SHP77 (cell line): ENCODE results near the gene CFB.
"Not testable (repeated sequence)": the region's sequence is repeated elsewhere in the genome, so short reads cannot be mapped to it uniquely, and the experiment has no call there.

Experiments
- DNase-seq, 2 experiments: peaks; one replicate each; lab custom pipeline; 2025; lab: John Stamatoyannopoulos, UW

The CFB gene

DNA sequence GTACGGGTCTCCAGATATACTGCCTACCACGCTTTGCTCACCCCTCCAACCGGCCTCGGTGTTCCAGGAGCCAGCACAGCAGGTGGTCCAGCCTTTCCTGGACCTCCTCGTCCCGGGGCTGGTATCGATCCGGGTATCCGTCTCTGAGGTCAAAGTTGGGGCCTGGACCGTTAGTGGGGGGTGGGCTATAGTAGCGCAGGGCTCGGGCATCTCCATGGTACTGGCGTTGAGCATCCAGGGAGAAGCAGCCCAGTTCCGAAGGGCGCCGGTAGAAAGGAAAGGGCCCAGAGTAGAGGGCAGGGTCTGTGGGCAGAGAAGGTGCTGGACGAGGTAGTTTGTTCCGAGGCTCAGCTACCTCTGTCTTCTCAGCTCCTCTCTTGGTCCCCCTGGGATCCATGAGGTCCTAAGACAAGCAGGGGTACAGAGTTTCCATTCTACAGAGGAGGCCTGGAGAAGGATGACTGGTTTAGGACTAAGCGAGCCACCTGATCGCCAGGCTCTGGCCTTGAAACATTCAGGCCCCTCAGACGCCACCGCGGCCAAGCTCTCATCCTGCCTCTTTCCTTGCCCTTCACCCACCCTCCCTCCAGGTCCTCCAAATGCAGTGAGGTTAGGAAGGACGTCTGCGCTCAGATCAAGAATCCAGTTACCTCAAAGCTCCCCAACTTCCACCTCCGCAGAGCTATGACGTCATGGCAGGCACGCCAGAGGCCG, 25.5 kb downstream of the CFB start:
- DNase-seq, result no peak

DNA sequence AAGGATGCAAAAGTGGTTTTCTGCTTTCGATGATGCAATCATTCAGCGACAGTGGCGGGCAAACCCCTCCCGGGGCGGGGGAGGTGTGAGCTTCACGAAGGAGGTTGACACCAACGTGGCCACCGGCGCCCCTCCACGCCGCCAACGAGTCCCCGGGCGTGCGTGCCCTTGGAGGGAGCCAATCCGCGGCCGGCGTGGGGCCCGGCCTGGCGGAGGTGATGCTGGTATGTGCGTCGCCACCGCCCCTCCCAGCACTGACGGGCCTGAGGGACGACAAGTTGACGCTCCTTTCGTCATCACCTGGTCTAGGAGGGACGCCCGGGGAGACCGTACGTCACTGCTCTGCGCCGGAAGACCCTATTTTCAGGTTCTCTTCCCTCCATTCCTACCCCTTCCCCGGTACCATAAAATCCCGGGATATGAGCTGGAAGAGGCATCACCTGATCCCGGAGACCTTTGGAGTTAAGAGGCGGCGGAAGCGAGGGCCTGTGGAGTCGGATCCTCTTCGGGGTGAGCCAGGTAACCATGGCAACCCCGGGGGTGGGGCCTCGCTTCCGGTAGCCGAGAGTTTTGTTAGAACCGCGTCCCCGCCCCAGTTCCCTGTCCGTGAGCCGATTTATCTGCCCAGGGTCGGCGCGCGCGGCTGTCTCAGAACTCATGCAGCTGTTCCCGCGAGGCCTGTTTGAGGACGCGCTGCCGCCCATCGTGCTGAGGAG, 26.3 kb downstream of the CFB start, which contains the start of gene DXO:
TSS of gene DXO (minus strand) at position 146 of the 716 bp plus-strand sequence. CDS start 463 bp downstream, outside the sequence.
- peak; percentile 97 to 99 for DNase-seq

DNA sequence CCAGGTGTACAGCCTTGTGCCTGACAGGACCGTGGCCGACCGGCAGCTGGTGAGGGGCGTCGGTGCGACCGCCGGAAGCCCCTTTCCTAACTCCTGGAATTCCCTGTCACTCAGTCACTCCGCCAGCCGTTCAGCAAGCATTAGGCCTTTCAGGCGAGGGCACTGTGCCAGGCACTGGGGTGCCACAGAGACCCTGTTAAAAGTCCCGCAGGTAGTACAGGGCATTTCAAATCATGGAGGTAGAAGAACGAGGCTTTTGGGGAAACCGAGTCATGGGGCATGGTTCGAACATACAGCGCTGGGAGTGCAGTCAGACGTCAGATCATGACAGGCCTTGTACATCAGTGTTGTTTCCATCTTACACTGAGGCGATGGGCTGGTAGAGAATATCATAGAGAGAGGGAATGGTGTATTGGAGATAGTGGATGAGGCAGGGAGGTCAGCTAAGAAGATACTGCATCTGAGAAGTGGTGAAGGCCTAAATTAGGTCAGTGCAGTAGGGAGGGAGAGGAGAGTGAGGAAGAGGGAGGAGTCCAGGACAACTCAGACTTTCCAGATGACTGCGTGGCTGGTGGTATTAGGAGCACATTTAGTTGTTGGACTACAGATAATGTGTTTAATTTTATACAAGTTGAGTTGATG, 26.9 kb downstream of the CFB start:
- no peak for DNase-seq

DNA sequence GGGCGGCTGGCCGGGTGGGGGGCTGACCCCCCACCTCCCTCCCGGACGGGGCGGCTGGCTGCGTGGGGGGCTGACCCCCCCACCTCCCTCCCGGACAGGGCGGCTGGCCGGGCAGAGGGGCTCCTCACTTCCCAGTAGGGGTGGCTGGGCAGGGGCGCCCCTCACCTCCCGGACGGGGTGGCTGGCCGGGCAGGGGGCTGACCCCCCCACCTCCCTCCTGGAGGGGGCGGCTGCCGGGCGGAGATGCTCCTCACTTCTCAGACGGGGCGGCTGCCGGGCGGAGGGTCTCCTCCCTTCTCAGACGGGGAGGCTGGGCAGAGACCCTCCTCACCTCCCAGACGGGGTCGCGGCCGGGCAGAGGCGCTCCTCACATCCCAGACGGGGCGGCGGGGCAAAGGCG, 30.2 kb downstream of the CFB start:
- DNase-seq, result not testable (repeated sequence)

DNA sequence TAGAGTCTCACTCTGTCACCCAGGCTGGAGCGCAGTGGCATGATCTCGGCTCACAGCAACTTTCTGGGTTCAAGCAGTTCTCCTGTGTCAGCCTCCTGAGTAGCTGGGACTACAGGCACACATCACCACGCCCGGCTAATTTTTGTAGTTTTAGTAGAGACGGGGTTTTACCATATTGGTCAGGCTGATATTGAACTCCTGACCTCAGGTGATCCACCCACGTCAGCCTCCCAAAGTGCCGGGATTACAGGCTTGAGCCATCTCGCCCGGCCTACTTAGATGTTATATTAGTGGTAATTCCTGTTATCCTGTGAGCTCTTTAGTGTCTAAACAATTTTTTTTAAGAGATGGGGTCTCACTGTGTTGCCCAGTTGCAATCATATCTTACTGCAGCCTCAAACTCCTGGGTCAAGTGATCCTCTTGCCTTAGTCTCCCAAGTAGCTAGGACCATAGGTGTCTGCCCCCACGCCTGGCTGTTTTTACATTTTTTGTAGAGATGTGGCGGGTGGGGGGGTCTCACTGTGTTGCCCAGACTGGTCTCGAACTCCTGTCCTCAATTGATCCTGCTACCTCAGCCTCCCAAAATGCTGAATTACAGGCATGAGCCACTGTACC, 32.0 kb downstream of the CFB start:
- no peak for DNase-seq

DNA sequence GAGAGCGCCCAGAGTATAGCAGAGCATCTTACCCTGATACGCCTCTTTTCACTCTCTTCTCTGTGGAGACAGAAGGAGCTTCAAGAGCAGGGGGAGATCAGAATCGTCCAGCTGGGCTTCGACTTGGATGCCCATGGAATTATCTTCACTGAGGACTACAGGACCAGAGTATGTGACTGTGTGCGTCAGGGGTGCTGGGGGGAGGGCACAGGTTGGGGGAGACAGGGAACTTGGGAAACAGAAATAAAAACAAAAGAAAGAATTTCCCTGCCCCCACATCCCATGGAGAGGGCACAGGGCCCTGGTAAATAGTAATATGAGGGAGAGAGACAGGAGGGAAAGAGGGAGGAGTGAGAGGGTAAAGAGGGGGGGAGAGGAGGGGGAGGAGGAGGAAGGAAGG, 32.9 kb downstream of the CFB start:
- no peak for DNase-seq

DNA sequence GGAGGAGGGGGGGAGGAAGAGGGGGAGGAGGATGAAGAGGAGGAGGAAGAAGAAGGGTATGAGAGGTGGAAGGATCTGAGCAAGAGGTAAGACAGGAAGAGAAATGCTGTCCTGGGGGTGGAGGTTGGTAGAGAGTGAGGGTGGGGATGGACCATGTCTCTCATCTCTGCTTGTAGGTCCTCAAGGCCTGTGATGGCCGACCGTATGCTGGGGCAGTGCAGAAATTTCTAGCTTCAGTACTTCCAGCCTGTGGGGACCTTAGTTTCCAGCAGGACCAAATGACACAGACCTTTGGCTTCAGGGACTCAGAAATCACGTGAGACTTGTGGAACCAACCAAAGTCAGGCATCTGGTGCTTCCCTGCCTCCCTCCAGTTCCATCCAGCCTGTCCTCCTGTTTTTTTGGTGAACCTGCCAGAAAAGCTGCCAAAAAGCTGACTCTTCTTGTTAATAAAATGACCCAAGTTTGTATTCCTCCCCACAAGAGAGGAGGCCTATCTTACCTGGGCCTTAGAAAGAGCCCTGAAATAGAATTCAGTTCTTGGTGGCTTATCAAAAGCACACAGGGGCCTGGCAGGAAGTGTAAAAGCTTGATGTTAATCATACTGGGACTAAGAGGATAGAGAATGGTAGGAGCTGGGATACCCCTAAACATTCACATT, 33.5 kb downstream of the CFB start:
- DNase-seq, result no peak

DNA sequence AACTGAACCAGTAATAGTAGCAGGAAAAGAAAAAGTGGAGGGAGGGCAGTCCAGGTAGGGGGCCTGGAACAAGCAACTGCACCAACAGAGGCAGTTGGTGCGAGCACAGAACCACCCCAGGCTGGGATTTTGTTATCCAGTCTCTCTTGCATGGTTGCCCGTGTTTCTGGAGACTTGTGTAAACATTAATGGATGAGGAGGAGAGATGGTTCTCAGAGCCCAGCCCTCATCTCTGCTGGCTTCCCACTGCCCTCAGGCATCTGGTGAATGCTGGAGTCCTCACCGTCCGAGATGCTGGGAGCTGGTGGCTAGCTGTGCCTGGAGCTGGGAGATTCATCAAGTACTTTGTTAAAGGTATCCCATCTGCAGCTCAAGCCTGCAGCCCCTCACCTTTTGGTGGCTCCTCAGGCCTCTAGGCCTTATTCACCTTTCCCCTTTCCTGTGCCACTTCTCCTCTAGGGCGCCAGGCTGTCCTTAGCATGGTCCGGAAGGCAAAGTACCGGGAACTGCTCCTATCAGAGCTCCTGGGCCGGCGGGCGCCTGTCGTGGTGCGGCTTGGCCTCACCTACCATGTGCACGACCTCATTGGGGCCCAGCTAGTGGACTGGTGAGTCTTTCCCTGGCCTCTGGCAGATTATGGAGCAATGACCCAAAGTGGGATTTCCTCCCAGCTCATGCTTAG, 34.4 kb downstream of the CFB start:
- not testable (repeated sequence) for DNase-seq

DNA sequence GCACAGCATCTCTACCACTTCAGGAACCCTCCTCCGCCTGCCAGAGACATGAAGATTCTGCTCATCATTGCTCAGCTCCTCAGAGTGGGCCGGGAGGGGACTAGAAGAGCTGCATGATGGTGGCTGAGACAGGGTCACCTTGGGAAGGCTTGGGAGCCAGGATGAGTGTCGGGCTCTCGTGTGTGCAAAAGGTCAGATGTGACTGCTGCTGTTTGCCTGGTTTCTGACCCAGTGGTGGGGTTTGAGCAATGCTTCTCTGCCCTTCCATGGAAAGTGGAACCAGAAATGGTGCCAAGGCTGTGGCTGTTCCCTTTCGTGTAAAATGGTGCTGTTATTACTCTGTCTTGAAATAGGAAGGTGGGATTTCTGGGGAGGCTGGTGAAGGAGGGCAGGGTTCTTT, 35.1 kb downstream of the CFB start:
- not testable (repeated sequence) for DNase-seq

DNA sequence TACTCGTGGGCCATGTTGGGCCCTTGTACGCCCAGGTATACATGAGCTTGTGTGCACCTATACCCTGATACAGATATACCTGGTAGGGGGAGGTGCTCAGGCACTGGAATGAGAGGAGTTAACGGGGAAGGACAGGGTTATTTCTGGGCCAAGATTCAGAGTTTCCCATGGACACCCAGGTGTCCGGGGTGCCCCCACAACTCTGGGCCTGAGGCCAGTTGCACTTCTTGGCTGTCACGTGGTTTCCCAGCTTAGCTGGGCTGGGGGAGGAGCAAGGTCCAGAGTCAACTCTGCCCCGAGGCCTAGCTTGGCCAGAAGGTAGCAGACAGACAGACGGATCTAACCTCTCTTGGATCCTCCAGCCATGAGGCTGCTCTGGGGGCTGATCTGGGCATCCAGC, 35.8 kb downstream of the CFB start, which contains the start of gene C4A:
TSS of gene C4A (plus strand) at position 314 of the 400 bp plus-strand sequence. CDS start at position 365, 51 bp downstream.
- not testable (repeated sequence) for DNase-seq

DNA sequence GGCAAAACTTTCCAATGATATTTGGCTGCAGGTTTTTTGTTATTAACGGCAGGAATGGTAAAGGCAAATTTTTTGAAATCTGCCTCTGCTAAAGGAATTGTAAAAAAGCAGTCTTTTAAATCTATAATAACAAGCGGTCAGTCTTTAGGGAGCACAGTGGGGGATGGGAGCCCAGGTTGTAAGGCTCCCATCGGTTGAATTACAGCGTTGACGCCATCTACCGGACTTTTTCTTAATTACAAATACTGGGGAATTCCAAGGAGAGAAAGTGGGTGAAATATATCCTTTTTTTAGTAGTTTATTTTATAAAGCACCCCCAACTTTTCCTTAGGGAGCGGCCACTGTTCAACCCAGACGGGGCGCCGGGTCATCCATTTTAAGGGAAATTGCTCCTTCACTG, 43.5 kb downstream of the CFB start:
- DNase-seq, result not testable (repeated sequence)

DNA sequence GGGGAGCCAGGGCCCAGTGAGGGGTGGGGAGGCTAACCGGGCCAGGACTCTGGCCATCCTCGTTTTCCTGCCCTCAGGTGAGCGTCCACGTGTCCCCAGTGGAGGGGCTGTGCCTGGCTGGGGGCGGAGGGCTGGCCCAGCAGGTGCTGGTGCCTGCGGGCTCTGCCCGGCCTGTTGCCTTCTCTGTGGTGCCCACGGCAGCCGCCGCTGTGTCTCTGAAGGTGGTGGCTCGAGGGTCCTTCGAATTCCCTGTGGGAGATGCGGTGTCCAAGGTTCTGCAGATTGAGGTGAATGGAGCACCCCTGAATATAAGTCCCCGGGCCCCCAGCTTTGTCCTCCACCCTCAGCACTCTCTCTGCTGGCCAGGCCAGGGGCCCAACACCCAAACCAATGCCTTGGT, 48.5 kb downstream of the CFB start:
- not testable (repeated sequence) for DNase-seq

DNA sequence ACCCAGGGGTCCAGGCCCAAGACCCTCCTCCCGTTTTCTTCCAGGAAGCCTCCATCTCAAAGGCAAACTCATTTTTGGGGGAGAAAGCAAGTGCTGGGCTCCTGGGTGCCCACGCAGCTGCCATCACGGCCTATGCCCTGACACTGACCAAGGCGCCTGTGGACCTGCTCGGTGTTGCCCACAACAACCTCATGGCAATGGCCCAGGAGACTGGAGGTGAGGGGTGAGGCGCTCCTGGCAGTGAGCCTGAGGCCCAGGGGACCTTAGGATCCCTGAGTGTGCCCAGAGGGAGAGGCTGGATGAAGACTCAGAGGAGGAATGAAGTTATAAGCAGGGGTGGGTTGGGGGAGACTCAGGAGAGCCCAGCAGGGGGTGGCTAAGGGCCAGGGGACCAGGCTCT, 50.5 kb downstream of the CFB start:
- DNase-seq, result not testable (repeated sequence)
